Measurements from ENCODE around the gene RHBDL1.
A peak's percentile ranks its signal among the peaks of the same experiment; 100 is the strongest.

The RHBDL1 gene

DNA sequence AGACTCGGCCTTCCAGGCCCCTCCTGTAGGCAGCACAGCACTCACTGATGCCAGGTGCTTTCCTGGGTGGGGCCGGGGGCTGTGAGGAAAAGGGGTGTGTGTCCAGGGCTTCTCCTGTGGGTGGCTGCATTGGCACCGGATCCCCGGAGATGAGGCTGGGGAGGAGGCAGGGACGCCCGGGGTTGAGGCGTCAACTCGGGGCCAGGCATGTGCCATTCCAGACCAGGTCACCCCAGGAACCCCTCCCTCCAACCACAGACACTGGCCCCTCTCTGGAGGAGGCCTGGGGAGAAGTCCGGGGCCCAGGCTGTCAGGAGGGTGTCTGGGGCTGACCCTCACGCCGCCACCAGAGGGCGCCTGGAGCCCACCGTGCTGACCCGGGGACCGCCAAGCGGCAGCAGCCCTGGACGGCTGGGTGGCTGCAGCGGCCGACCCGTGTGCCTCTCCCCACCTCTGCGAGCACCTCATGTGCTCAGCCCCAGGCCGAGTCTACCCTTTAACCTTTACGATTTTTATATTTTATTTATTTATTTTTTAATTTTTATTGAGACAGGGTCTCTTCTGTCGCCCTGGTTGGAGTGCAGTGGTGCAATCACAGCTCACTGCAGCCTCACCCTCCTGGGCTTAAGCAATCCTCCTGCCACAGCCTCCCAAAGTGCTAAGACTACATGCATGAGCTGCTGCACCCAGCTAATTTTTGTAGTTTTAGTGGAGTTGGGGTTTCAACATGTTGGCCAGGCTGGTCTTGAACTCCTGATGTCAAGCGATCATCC lies 36.3 kb downstream of the RHBDL1 start (continued):
- no peak for TF ChIP-seq ZBTB11 (tag by site-specific recombination; conservative IDR thresholded peaks at IDR 0.05; ENCODE audit: low read depth)
- peak; percentile 48; the same call in 1 of the 2 replicates for TF ChIP-seq ZSCAN30 (tag by site-specific recombination; IDR thresholded peaks at IDR 0.05)
- TF ChIP-seq YY2 (tag by site-specific recombination; IDR thresholded peaks at IDR 0.05) = no peak
- no peak for TF ChIP-seq ZNF174 (tag by site-specific recombination; IDR thresholded peaks at IDR 0.05)
- TF ChIP-seq EGR2 (tag by site-specific recombination; IDR thresholded peaks at IDR 0.05; ENCODE audit: low read depth) = no peak
- no peak for TF ChIP-seq ZNF621 (tag by site-specific recombination; IDR thresholded peaks at IDR 0.05)
- no peak for TF ChIP-seq GFI1B (tag by site-specific recombination; IDR thresholded peaks at IDR 0.05)
- no peak for TF ChIP-seq TRIM28 (IDR thresholded peaks at IDR 0.05; ENCODE audit: borderline replicate concordance, low read length)
- no peak for TF ChIP-seq ZNF426 (tag by site-specific recombination; IDR thresholded peaks at IDR 0.05)
- peak; percentile 42; the same call in 1 of the 2 replicates for TF ChIP-seq KLF1 (tag by site-specific recombination; IDR thresholded peaks at IDR 0.05)
- no peak for TF ChIP-seq ZNF639 (tag by site-specific recombination; IDR thresholded peaks at IDR 0.05)
- no peak for TF ChIP-seq ZNF610 (tag by site-specific recombination; IDR thresholded peaks at IDR 0.05; ENCODE audit: borderline replicate concordance)
- peak; percentile 30; the same call in 1 of the 2 replicates for TF ChIP-seq ZNF561 (tag by site-specific recombination; IDR thresholded peaks at IDR 0.05; ENCODE audit: borderline replicate concordance)
- TF ChIP-seq ZNF473 (tag by site-specific recombination; IDR thresholded peaks at IDR 0.05) = no peak
- TF ChIP-seq ZNF23 (tag by site-specific recombination; IDR thresholded peaks at IDR 0.05; ENCODE audit: borderline replicate concordance) = no peak
- TF ChIP-seq SP3 (tag by site-specific recombination; IDR thresholded peaks at IDR 0.05) = no peak
- TF ChIP-seq GLI4 (tag by site-specific recombination; IDR thresholded peaks at IDR 0.05) = no peak
- TF ChIP-seq ZNF157 (tag by site-specific recombination; IDR thresholded peaks at IDR 0.05) = no peak
- TF ChIP-seq ZNF366 (tag by site-specific recombination; conservative IDR thresholded peaks at IDR 0.05) = no peak
- TF ChIP-seq IKZF3 (tag by site-specific recombination; IDR thresholded peaks at IDR 0.05) = no peak
- TF ChIP-seq ZNF274 (IDR thresholded peaks at IDR 0.05; ENCODE audit: low read length) = no peak
- TF ChIP-seq ZNF274 (tag by site-specific recombination; IDR thresholded peaks at IDR 0.05; ENCODE audit: borderline replicate concordance) = no peak
- TF ChIP-seq ZNF777 (tag by site-specific recombination; IDR thresholded peaks at IDR 0.05; ENCODE audit: borderline replicate concordance) = no peak
- no peak for TF ChIP-seq ZSCAN4 (tag by site-specific recombination; IDR thresholded peaks at IDR 0.05)
- TF ChIP-seq ZNF792 (tag by site-specific recombination; IDR thresholded peaks at IDR 0.05) = no peak
- no peak for TF ChIP-seq REST (tag by site-specific recombination; IDR thresholded peaks at IDR 0.05)
- TF ChIP-seq ZNF510 (tag by site-specific recombination; IDR thresholded peaks at IDR 0.05; ENCODE audit: insufficient replicate concordance) = no peak
- TF ChIP-seq SCRT1 (tag by site-specific recombination; IDR thresholded peaks at IDR 0.05; ENCODE audit: borderline replicate concordance) = no peak
- no peak for TF ChIP-seq ZFP37 (tag by site-specific recombination; IDR thresholded peaks at IDR 0.05)
- no peak for TF ChIP-seq ZNF133 (tag by site-specific recombination; IDR thresholded peaks at IDR 0.05)
- peak; percentile 35; the same call in 1 of the 2 replicates for TF ChIP-seq BCL11B (tag by site-specific recombination; IDR thresholded peaks at IDR 0.05; ENCODE audit: low read depth)
